GM19239 (cell line): ENCODE results near the gene NMD3.
"Not testable (repeated sequence)": the region's sequence is repeated elsewhere in the genome, so short reads cannot be mapped to it uniquely, and the experiment has no call there.

Experiments
- DNase-seq: peaks from one replicate; pipeline ENCODE4 v3.0.0; 2011; ENCODE audit warnings: low spot score; ENCODE audit not compliant: insufficient read length
- FAIRE-seq: peaks from 2 replicates; lab custom pipeline; 2011; peaks lifted over from hg19 to GRCh38; lab: Jason Lieb, UNC

NMD3 gene

GRCh38 chr3:161220850-161221753, at the start of gene NMD3:
TSS of gene NMD3 (plus strand) at chr3:161221311. CDS start at chr3:161222014, 703 bp downstream.
- peak; percentile 89 for FAIRE-seq
- peak; percentile 73 for DNase-seq

GRCh38 chr3:161171639-161172552, 49.2 kb upstream of the NMD3 start:
- FAIRE-seq (no peak), DNase-seq (no peak)

- no peak for FAIRE-seq
- no peak for DNase-seq
Observed at GRCh38 chr3:161175506-161175905, 45.6 kb upstream of the NMD3 start.

DNA sequence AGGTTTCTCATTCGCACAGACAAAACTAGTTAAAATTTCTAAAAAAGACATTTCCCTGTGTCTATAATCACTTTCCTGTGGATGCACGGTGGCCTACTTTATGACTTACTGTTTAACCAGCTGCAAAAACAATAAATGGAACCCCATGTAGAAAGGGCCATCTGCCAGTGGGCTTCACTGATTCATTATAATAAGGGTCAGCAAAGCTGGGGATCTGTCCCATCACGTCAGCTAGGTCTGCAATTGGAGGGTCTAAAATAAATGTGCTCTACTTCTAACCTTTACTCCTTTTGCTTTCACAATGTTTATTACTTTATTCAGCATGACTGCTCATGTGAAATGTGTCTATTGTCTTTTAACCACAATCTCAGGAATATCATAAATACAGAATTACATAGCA, 43.1 kb upstream of the NMD3 start:
- DNase-seq: no peak
- FAIRE-seq: no peak

- not testable (repeated sequence) for FAIRE-seq
Observed at GRCh38 chr3:161181371-161181770, 39.7 kb upstream of the NMD3 start.

GRCh38 chr3:161187046-161187445, 34.1 kb upstream of the NMD3 start:
- FAIRE-seq (no peak), DNase-seq (no peak)

More at GRCh38 chr3:161181371-161181770, 39.7 kb upstream of the NMD3 start:
- not testable (repeated sequence) for DNase-seq

DNA sequence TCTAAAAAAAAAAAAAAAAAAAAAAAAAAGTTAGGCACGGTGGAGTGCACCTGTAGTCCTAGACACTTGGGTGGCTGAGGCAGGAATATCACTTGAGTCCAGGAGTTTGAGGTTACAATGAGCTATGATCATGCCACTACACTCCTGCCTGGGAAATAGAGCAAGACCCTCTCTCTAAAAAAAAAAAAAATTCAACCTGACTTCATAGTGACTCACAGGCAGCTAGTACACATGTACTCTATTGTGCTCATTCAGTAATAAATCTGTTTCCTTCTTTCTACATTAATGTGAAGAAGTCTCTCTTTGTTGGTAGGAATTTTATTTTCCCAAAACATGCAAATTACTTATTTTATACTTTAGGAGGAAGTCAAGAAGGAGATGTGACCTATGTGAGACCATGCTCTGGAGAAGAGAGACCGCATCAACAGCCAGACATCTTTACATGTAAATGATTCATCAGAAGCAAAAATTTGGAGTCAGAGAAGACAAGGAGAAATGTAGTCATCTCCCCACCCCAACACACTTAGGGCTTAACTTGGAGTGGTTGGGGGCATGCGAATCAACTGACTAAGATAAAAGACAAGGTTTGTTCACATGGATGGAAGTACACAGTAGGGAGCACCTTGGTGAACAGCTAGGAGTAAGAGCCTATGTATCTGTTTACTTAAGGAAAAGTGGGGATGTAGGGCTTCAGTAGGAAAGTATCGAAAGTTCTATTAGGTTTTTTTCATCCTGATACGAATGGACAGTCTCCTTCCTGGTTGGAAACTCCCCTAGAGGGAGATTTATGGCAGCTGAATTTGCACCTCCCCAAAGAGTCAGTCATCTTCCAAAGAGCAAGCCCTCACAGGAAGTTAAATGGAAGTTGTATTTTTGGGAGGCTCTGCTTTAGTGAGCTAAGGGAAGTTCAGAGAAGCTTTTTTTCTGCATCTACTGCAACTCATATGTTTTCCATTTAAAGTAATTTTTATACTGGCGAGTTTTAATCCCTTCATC, 23.0 kb upstream of the NMD3 start:
- FAIRE-seq: no peak
- DNase-seq: no peak

GRCh38 chr3:161199926-161200325, 21.2 kb upstream of the NMD3 start:
- DNase-seq (no peak), FAIRE-seq (no peak)

DNA sequence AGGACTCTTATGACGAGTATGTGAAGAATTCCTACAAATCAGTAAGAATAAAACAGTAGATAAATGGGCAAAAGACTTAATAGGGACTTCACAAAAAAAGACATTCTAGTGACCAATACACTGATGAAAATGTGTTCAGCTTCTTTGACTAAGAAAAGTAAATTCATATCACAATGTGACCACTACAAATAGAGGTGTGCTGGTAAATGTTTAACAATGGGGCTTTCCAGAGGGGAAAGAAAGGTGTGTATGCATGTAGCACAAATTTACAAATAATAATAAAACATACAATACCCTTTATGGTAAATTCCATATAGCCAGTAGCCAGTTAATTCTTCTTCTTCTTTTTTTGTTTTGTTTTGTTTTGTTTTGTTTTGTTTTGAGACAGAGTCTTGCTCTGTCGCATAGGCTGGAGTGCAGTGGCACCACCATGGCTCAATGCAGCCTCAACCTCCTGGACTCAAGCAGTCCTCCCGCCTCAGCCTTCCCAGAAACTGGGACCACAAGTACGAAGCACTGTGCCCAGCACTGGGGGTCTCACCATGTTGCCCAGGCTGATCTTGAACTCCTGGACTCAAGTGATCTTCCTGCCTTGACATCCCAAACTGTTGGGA, 17.5 kb upstream of the NMD3 start:
- no peak for FAIRE-seq

DNA sequence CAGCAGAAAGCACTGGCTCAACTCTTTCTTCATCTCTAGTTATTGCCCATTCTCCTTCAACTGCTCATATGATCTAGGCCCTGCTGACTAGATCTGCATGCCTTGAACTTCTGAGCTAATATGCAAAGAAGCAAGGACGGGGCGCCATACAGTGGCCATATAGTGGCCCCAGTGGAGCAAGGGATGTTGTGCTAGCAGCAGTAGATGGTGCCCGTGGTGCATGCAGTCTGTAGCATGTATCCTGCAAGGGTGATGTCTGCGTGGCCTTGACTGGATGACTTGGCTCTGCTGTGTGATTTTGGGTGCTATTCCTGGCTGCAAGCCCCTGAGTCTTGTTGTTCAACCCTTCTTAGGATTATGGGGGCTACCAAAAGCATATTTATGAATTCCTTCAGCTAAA, 12.2 kb upstream of the NMD3 start:
- FAIRE-seq: no peak
- DNase-seq: no peak

More for the DNA sequence above, 17.5 kb upstream of the NMD3 start:
- no peak for DNase-seq

- no peak for FAIRE-seq
- DNase-seq: no peak
Observed at GRCh38 chr3:161212171-161212771, 8.8 kb upstream of the NMD3 start.

GRCh38 chr3:161212906-161213305, 8.2 kb upstream of the NMD3 start:
- no peak for FAIRE-seq

DNA sequence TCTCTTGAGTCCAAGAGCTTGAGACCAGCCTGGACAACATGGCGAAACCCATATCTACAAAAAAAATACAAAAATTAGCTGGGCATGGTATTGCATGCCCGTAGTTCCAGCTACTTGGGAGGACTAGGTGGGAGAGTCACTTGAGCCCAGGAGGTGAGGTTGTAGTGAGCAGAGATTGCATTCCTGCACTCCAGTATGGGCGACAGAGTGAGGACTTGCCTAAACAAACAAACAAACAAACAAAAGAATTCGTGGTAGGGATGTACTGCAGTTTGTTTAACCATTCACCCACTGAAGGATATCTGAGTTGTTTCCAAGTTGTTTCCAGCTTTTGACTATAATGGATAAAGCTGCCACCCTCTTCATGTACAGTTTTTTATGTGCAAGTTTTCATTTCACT, 7.5 kb upstream of the NMD3 start:
- no peak for FAIRE-seq
- DNase-seq: no peak

More at GRCh38 chr3:161212906-161213305, 8.2 kb upstream of the NMD3 start:
- no peak for DNase-seq

- FAIRE-seq (no peak), DNase-seq (no peak)
Observed at GRCh38 chr3:161215185-161215584, 5.9 kb upstream of the NMD3 start.

DNA sequence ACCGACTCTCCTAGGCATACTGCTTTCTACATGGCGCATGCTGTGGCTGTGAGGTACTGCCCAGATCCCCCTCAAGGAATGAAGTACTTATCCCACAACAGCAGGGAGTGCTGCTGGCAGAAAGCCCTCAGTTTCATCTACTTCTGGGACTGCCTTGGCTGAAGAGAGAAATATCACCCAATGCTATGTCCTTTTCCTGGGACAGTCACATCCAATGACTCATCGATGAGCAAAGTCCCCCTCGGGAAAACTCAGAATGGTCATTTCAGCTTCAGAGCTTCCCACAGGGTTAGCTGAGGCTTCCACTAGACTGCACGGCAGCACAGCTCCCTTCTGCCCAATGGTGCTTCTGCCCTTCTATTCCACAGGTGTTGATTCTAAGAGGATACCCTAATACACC, 3.6 kb upstream of the NMD3 start:
- FAIRE-seq: no peak
- no peak for DNase-seq

DNA sequence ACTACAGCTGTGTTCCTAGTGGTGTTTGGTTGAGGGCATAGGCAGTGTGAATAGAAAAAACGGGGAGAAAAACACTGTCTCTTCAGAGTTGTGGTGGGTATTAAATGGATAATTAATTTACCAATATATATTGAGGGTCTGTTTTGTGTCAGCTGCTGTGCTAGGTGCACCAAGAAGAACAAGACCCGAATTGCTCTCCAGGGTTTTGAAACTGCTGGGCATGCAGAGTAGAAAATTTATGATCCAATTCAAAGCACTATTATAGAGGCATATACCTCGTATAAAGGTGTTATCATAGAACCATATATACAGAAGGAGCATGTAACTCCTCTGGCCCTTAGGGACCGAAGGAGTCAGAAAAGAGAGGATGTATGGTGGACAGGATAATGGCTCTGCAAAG, 1.6 kb upstream of the NMD3 start:
- no peak for DNase-seq
- no peak for FAIRE-seq

GRCh38 chr3:161221806-161222600, 892 bp downstream of the NMD3 start:
- no peak for DNase-seq
- peak; percentile 53 for FAIRE-seq

GRCh38 chr3:161222662-161223061, 1.6 kb downstream of the NMD3 start:
- peak; percentile 11 for FAIRE-seq

More at GRCh38 chr3:161222662-161223061, 1.6 kb downstream of the NMD3 start:
- no peak for DNase-seq
